ENCODE data around the gene KAT8.

Gene KAT8

DNA sequence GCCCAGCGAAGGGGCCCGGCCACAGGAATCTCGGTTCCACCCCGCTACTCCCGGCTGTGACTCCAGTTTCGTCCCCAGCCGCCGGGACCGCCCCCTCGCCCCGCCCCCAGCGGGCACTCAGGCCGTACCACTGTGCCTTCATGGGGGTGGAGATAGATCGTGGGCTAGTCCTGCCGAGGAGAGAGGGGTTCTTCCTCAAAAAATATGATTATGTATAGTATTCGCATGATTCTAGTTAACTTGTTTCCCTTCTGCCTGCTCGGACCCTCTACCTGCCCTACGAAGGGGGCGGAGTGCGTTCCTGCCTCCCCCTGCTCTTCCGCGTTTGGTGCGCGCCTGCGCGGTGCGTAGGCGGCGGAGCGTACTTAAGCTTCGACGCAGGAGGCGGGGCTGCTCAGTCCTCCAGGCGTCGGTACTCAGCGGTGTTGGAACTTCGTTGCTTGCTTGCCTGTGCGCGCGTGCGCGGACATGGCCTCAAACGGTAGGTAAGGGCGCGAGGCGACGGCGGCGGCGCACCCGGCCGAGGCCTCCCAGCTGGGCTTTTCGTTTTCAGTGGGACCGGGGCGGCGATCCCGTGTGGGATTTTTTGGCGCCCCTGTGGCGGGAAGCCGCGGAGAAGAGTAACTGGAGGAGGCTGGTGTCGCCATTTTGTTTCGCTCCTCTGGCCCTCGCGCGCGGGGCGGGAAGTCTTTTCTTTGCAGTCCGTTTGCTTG lies 62.4 kb downstream of the KAT8 start, which contains the start of gene FUS (continued):
- TF ChIP-seq ZFP69B (tag by site-specific recombination; IDR thresholded peaks at IDR 0.05) = peak; percentile 52
- TF ChIP-seq ZNF843 (tag by site-specific recombination; IDR thresholded peaks at IDR 0.05) = peak; percentile 54; the same call in 1 of the 2 replicates
- TF ChIP-seq ZBTB17 (tag by site-specific recombination; IDR thresholded peaks at IDR 0.05) = peak; percentile 89
- TF ChIP-seq ZNF138 (tag by site-specific recombination; IDR thresholded peaks at IDR 0.05; ENCODE audit: borderline replicate concordance) = 0 out of 2 replicates have a peak, but pooled peaks have one; percentile 27
- peak; percentile 63; the same call in 1 of the 2 replicates for TF ChIP-seq ZNF239 (tag by site-specific recombination; IDR thresholded peaks at IDR 0.05)
- TF ChIP-seq, protein P1, sequence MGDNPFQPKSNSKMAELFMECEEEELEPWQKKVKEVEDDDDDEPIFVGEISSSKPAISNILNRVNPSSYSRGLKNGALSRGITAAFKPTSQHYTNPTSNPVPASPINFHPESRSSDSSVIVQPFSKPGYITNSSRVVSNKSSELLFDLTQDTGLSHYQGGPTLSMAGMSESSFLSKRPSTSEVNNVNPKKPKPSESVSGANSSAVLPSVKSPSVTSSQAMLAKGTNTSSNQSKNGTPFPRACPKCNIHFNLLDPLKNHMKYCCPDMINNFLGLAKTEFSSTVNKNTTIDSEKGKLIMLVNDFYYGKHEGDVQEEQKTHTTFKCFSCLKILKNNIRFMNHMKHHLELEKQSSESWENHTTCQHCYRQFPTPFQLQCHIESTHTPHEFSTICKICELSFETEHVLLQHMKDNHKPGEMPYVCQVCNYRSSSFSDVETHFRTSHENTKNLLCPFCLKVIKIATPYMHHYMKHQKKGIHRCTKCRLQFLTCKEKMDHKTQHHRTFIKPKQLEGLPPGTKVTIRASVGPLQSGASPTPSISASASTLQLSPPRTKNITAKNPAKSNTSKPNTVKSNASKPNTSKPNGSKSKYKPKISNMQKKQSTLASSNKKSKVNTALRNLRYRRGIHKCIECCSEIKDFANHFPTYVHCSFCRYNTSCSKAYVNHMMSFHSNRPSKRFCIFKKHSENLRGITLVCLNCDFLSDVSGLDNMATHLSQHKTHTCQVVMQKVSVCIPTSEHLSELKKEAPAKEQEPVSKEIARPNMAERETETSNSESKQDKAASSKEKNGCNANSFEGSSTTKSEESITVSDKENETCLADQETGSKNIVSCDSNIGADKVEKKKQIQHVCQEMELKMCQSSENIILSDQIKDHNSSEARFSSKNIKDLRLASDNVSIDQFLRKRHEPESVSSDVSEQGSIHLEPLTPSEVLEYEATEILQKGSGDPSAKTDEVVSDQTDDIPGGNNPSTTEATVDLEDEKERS (tag by site-specific recombination; IDR thresholded peaks at IDR 0.05) = no peak
- TF ChIP-seq SP7 (tag by site-specific recombination; IDR thresholded peaks at IDR 0.05) = peak; percentile 92
- TF ChIP-seq MYNN (tag by site-specific recombination; IDR thresholded peaks at IDR 0.05; ENCODE audit: borderline replicate concordance) = no peak
- TF ChIP-seq ZNF140 (tag by site-specific recombination; IDR thresholded peaks at IDR 0.05) = no peak
- TF ChIP-seq ZNF658 (tag by site-specific recombination; IDR thresholded peaks at IDR 0.05) = no peak
- no peak for TF ChIP-seq FEZF1 (tag by site-specific recombination; IDR thresholded peaks at IDR 0.05)
- no peak for TF ChIP-seq ZBTB1 (tag by site-specific recombination; IDR thresholded peaks at IDR 0.05)
- TF ChIP-seq ZNF19 (tag by site-specific recombination; IDR thresholded peaks at IDR 0.05; ENCODE audit: low read depth) = no peak
- TF ChIP-seq, protein P2, sequence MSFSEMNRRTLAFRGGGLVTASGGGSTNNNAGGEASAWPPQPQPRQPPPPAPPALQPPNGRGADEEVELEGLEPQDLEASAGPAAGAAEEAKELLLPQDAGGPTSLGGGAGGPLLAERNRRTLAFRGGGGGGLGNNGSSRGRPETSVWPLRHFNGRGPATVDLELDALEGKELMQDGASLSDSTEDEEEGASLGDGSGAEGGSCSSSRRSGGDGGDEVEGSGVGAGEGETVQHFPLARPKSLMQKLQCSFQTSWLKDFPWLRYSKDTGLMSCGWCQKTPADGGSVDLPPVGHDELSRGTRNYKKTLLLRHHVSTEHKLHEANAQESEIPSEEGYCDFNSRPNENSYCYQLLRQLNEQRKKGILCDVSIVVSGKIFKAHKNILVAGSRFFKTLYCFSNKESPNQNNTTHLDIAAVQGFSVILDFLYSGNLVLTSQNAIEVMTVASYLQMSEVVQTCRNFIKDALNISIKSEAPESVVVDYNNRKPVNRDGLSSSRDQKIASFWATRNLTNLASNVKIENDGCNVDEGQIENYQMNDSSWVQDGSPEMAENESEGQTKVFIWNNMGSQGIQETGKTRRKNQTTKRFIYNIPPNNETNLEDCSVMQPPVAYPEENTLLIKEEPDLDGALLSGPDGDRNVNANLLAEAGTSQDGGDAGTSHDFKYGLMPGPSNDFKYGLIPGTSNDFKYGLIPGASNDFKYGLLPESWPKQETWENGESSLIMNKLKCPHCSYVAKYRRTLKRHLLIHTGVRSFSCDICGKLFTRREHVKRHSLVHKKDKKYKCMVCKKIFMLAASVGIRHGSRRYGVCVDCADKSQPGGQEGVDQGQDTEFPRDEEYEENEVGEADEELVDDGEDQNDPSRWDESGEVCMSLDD (tag by site-specific recombination; IDR thresholded peaks at IDR 0.05) = no peak
- TF ChIP-seq, protein P3, sequence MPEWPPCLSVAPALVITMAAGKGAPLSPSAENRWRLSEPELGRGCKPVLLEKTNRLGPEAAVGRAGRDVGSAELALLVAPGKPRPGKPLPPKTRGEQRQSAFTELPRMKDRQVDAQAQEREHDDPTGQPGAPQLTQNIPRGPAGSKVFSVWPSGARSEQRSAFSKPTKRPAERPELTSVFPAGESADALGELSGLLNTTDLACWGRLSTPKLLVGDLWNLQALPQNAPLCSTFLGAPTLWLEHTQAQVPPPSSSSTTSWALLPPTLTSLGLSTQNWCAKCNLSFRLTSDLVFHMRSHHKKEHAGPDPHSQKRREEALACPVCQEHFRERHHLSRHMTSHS (tag by site-specific recombination; IDR thresholded peaks at IDR 0.05) = no peak
- TF ChIP-seq ZNF2 (tag by site-specific recombination; IDR thresholded peaks at IDR 0.05) = peak; percentile 98
- TF ChIP-seq, protein P4, sequence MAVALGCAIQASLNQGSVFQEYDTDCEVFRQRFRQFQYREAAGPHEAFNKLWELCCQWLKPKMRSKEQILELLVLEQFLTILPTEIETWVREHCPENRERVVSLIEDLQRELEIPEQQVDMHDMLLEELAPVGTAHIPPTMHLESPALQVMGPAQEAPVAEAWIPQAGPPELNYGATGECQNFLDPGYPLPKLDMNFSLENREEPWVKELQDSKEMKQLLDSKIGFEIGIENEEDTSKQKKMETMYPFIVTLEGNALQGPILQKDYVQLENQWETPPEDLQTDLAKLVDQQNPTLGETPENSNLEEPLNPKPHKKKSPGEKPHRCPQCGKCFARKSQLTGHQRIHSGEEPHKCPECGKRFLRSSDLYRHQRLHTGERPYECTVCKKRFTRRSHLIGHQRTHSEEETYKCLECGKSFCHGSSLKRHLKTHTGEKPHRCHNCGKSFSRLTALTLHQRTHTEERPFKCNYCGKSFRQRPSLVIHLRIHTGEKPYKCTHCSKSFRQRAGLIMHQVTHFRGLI (tag by site-specific recombination; IDR thresholded peaks at IDR 0.05) = peak; percentile 30; the same call in 1 of the 2 replicates
- TF ChIP-seq MEIS1 (CRISPR knock-in tag; IDR thresholded peaks at IDR 0.05; ENCODE audit: borderline replicate concordance) = no peak
- TF ChIP-seq, protein P5, sequence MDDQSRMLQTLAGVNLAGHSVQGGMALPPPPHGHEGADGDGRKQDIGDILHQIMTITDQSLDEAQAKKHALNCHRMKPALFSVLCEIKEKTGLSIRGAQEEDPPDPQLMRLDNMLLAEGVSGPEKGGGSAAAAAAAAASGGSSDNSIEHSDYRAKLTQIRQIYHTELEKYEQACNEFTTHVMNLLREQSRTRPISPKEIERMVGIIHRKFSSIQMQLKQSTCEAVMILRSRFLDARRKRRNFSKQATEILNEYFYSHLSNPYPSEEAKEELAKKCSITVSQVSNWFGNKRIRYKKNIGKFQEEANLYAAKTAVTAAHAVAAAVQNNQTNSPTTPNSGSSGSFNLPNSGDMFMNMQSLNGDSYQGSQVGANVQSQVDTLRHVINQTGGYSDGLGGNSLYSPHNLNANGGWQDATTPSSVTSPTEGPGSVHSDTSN (CRISPR knock-in tag; IDR thresholded peaks at IDR 0.05) = peak; percentile 92; the same call in 1 of the 2 replicates
- no peak for TF ChIP-seq ZNF776 (tag by site-specific recombination; IDR thresholded peaks at IDR 0.05; ENCODE audit: borderline replicate concordance)
- TF ChIP-seq ZNF777 (tag by site-specific recombination; IDR thresholded peaks at IDR 0.05; ENCODE audit: borderline replicate concordance) = no peak; the same call in 1 of the 2 replicates
- no peak for TF ChIP-seq ZNF558 (tag by site-specific recombination; IDR thresholded peaks at IDR 0.05)
- TF ChIP-seq ZNF202 (tag by site-specific recombination; IDR thresholded peaks at IDR 0.05; ENCODE audit: borderline replicate concordance) = no peak
- no peak for TF ChIP-seq ZNF169 (tag by site-specific recombination; IDR thresholded peaks at IDR 0.05)
- TF ChIP-seq, protein P6, sequence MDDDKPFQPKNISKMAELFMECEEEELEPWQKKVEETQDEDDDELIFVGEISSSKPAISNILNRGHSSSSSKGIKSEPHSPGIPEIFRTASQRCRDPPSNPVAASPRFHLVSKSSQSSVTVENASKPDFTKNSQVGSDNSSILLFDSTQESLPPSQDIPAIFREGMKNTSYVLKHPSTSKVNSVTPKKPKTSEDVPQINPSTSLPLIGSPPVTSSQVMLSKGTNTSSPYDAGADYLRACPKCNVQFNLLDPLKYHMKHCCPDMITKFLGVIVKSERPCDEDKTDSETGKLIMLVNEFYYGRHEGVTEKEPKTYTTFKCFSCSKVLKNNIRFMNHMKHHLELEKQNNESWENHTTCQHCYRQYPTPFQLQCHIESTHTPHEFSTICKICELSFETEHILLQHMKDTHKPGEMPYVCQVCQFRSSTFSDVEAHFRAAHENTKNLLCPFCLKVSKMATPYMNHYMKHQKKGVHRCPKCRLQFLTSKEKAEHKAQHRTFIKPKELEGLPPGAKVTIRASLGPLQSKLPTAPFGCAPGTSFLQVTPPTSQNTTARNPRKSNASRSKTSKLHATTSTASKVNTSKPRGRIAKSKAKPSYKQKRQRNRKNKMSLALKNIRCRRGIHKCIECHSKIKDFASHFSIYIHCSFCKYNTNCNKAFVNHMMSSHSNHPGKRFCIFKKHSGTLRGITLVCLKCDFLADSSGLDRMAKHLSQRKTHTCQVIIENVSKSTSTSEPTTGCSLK (tag by site-specific recombination; IDR thresholded peaks at IDR 0.05) = no peak
- TF ChIP-seq ZNF837 (tag by site-specific recombination; IDR thresholded peaks at IDR 0.05) = no peak
- TF ChIP-seq ZFP41 (tag by site-specific recombination; IDR thresholded peaks at IDR 0.05; ENCODE audit: borderline replicate concordance) = peak; percentile 75; the same call in 1 of the 2 replicates

All from HEK293 (cell line).